H1 (cell line): ENCODE results near the gene FMO3. TPM values are rescaled to one million over a fixed set of nuclear protein-coding genes. Genes with fewer than 3 reads are reported as not detected.

Source experiments
- CTCF ChIA-PET: fragments of 300-600 bp; sonication (Branson Sonifier 250); formaldehyde crosslinking; loops from one replicate; lab custom pipeline; 2021; ENCODE audit not compliant: partially characterized antibody; lab: Charles Lee
- POLR2A ChIA-PET: fragments of 300-600 bp; sonication (Branson Sonifier 250); formaldehyde crosslinking; loops from one replicate; lab custom pipeline; 2021; ENCODE audit warnings: inconsistent platforms; ENCODE audit not compliant: partially characterized antibody; lab: Charles Lee
- DNase-seq, 2 experiments: peaks; one replicate each; pipeline versions ENCODE4 v3.0.0 to v3.0.0-alpha.2; 2010 to 2022; ENCODE audit warnings: low spot score in 2 of 2, low read depth in 1 of 2, mixed read lengths in 1 of 2
- FAIRE-seq: peaks from 2 replicates; lab custom pipeline; 2011; peaks lifted over from hg19 to GRCh38; lab: Jason Lieb, UNC
- H2AFZ ChIP-seq: 2 replicates; pipeline ENCODE4 v1.8.1; 2012; ENCODE audit warnings: low read length, inconsistent platforms
- H2AK5ac ChIP-seq: 2 replicates; pipeline ENCODE4 v1.6.1; 2013; ENCODE audit warnings: low read depth, low read length
- H2BK120ac ChIP-seq: replicated peaks from 2 replicates; pipeline ENCODE3; 2013; ENCODE audit warnings: low read depth, low read length, inconsistent platforms
- H2BK12ac ChIP-seq: 2 replicates; pipeline ENCODE4 v1.6.1; 2013; ENCODE audit warnings: low read depth, low read length
- H2BK15ac ChIP-seq: 2 replicates; pipeline ENCODE4 v1.6.1; 2013; ENCODE audit warnings: low read length
- H2BK20ac ChIP-seq: 2 replicates; pipeline ENCODE4 v1.6.1; 2013; ENCODE audit warnings: low read length
- H2BK5ac ChIP-seq: 2 replicates; pipeline ENCODE4 v1.6.1; 2013; ENCODE audit warnings: low read depth, low read length
- H3K14ac ChIP-seq: 2 replicates; pipeline ENCODE4 v1.6.1; 2013; ENCODE audit warnings: inconsistent platforms; ENCODE audit not compliant: insufficient read length
- H3K18ac ChIP-seq: 2 replicates; pipeline ENCODE4 v1.6.1; 2013; ENCODE audit warnings: low read length; ENCODE audit errors: extremely low read depth
- H3K23ac ChIP-seq: 2 replicates; pipeline ENCODE4 v1.6.1; 2013; ENCODE audit warnings: inconsistent platforms; ENCODE audit not compliant: insufficient read length
- H3K23me2 ChIP-seq: 2 replicates; pipeline ENCODE4 v1.6.1; 2013; ENCODE audit warnings: low read depth, low read length
- H3K27ac ChIP-seq: 2 replicates; pipeline ENCODE4 v1.6.1; 2011; ENCODE audit warnings: low read depth, low read length, inconsistent platforms
- H3K27me3 ChIP-seq, 4 experiments: replicated peaks in 1 of 4; 1 replicate in 1 of 4; 2 replicates in 3 of 4; pipeline versions ENCODE4 v1.6.1 to v1.8.1; 2011 to 2013; ENCODE audit warnings: low read length in 3 of 4, mild to moderate bottlenecking in 3 of 4, inconsistent platforms in 2 of 4, mixed read lengths in 2 of 4, moderate library complexity in 1 of 4; ENCODE audit not compliant: control insufficient read depth in 3 of 4, insufficient read depth in 3 of 4; ENCODE audit errors: extremely low read depth in 1 of 4
- H3K36me3 ChIP-seq, 4 experiments: 2 replicates each; pipeline versions ENCODE4 v1.6.1 to v1.8.1; 2011 to 2013; ENCODE audit warnings: mild to moderate bottlenecking in 4 of 4, low read length in 3 of 4, moderate library complexity in 2 of 4, control low read depth in 1 of 4, inconsistent platforms in 1 of 4; ENCODE audit not compliant: insufficient read depth in 4 of 4, control insufficient read depth in 2 of 4
- H3K4ac ChIP-seq: replicated peaks from 2 replicates; pipeline ENCODE3; 2013; ENCODE audit warnings: low read length, low read depth, mixed read lengths, inconsistent platforms; ENCODE audit not compliant: insufficient read length
- H3K4me1 ChIP-seq, 4 experiments: replicated peaks in 1 of 4; 1 replicate in 1 of 4; 2 replicates in 3 of 4; pipeline versions ENCODE4 v1.6.1 to v1.8.1; 2011 to 2013; ENCODE audit warnings: low read length in 3 of 4, inconsistent platforms in 2 of 4, mixed read lengths in 1 of 4; ENCODE audit not compliant: insufficient read depth in 4 of 4, control insufficient read depth in 3 of 4
- H3K4me2 ChIP-seq, 2 experiments: 2 replicates each; pipeline versions ENCODE4 v1.6.1 to v1.8.1; 2011 to 2013; ENCODE audit warnings: low read depth in 2 of 2, low read length in 2 of 2, control low read depth in 1 of 2, inconsistent platforms in 1 of 2, mild to moderate bottlenecking in 1 of 2; ENCODE audit not compliant: insufficient read depth in 1 of 2
- H3K4me3 ChIP-seq, 4 experiments: fragments of 200-600, 300-600 bp in 1 of 4; sonication (generic), shearing (Covaris generic), sonication (Bioruptor Twin) in 1 of 4; 2 replicates each; pipeline versions ENCODE4 v1.5.1 to v1.8.1; 2011 to 2016; ENCODE audit warnings: low read length in 4 of 4, low read depth in 3 of 4, control low read depth in 2 of 4, inconsistent platforms in 2 of 4, mild to moderate bottlenecking in 2 of 4, mixed read lengths in 1 of 4, moderate library complexity in 1 of 4; ENCODE audit not compliant: insufficient read depth in 2 of 4; ENCODE audit errors: extremely low read depth in 1 of 4
- H3K56ac ChIP-seq: replicated peaks from 2 replicates; pipeline ENCODE3; 2013; ENCODE audit warnings: low read depth, mild to moderate bottlenecking, mixed read lengths, low read length, inconsistent platforms; ENCODE audit not compliant: insufficient read length
- H3K79me1 ChIP-seq: 2 replicates; pipeline ENCODE4 v1.6.1; 2013; ENCODE audit warnings: low read depth, low read length, control low read depth
- H3K79me2 ChIP-seq, 2 experiments: 2 replicates each; pipeline versions ENCODE4 v1.6.1 to v1.8.1; 2012 to 2013; ENCODE audit warnings: low read length in 2 of 2, mild to moderate bottlenecking in 2 of 2, inconsistent platforms in 1 of 2; ENCODE audit not compliant: insufficient read depth in 2 of 2, control insufficient read depth in 1 of 2
- H3K9ac ChIP-seq, 4 experiments: replicated peaks in 1 of 4; 1 replicate in 1 of 4; 2 replicates in 3 of 4; pipeline versions ENCODE4 v1.6.1 to v1.8.1; 2011 to 2013; ENCODE audit warnings: low read depth in 3 of 4, low read length in 3 of 4, control low read depth in 2 of 4, mild to moderate bottlenecking in 2 of 4, moderate library complexity in 2 of 4, inconsistent platforms in 1 of 4; ENCODE audit errors: extremely low read depth in 1 of 4
- H3K9me3 ChIP-seq, 2 experiments: 2 replicates each; pipeline versions ENCODE4 v1.6.1 to v1.8.1; 2012 to 2013; ENCODE audit warnings: mild to moderate bottlenecking in 2 of 2, moderate library complexity in 2 of 2, control low read depth in 1 of 2, inconsistent platforms in 1 of 2, low read depth in 1 of 2, low read length in 1 of 2, mixed read lengths in 1 of 2; ENCODE audit not compliant: insufficient read depth in 2 of 2
- H4K20me1 ChIP-seq, 2 experiments: replicated peaks in 1 of 2; 2 replicates each; pipeline versions ENCODE3 to v1.8.1; 2011 to 2013; ENCODE audit warnings: inconsistent platforms in 2 of 2, low read length in 2 of 2, mild to moderate bottlenecking in 1 of 2; ENCODE audit not compliant: insufficient read depth in 2 of 2, control insufficient read depth in 1 of 2
- H4K5ac ChIP-seq: 2 replicates; pipeline ENCODE4 v1.6.1; 2013; ENCODE audit warnings: low read length, low read depth, mixed read lengths, inconsistent platforms; ENCODE audit not compliant: insufficient read length
- H4K8ac ChIP-seq: 2 replicates; pipeline ENCODE4 v1.8.0; 2013; ENCODE audit warnings: mild to moderate bottlenecking, moderate library complexity, low read length, inconsistent platforms; ENCODE audit not compliant: insufficient read depth; ENCODE audit errors: extremely low read depth
- H4K91ac ChIP-seq: replicated peaks from 2 replicates; pipeline ENCODE3; 2013; ENCODE audit warnings: low read length, mixed read lengths, inconsistent platforms; ENCODE audit not compliant: insufficient read length
- CEBPB ChIP-seq: IDR thresholded peaks from 2 replicates; pipeline ENCODE4 v1.6.1; 2012; ENCODE audit warnings: low read depth, low read length
- EP300 ChIP-seq, 2 experiments: IDR thresholded peaks; 1 replicate in 1 of 2; 2 replicates in 1 of 2; pipeline ENCODE4 v1.6.1; 2011 to 2012; ENCODE audit warnings: low read depth in 2 of 2, low read length in 2 of 2, mild to moderate bottlenecking in 2 of 2, borderline replicate concordance in 1 of 2, inconsistent platforms in 1 of 2, moderate library complexity in 1 of 2
- MAFK ChIP-seq: IDR thresholded peaks from 2 replicates; pipeline ENCODE4 v1.6.1; 2012; ENCODE audit warnings: low read depth, mild to moderate bottlenecking, improper control_type of control experiment, low read length
- RXRA ChIP-seq: IDR thresholded peaks from 2 replicates; pipeline ENCODE4 v1.6.1; 2011; ENCODE audit warnings: low read depth, mild to moderate bottlenecking, low read length, moderate library complexity; ENCODE audit not compliant: insufficient read depth
- SIN3A ChIP-seq, 2 experiments: IDR thresholded peaks in 1 of 2; conservative IDR thresholded peaks in 1 of 2; 2 replicates each; pipeline ENCODE4 v1.6.1; 2011 to 2012; ENCODE audit warnings: low read length in 2 of 2, improper control_type of control experiment in 1 of 2, low read depth in 1 of 2, mild to moderate bottlenecking in 1 of 2
- SP4 ChIP-seq: IDR thresholded peaks from 2 replicates; pipeline ENCODE4 v1.6.1; 2012; ENCODE audit warnings: low read length, inconsistent platforms
- WGBS, 2 experiments: shearing (Covaris generic) in 1 of 2; methylation state at CpG; one replicate each; pipeline versions ENCODE4 v1.1.6 to v1.1.7; 2013 to 2015; ENCODE audit warnings: low lambda C conversion rate in 2 of 2, mixed read lengths in 2 of 2, inconsistent platforms in 1 of 2, low coverage in 1 of 2, missing lambda C conversion rate in 1 of 2; ENCODE audit not compliant: insufficient replicate concordance in 2 of 2, insufficient coverage in 1 of 2, insufficient read length in 1 of 2; ENCODE audit errors: extremely low coverage in 1 of 2, missing lambda C conversion rate in 1 of 2; 5-methylcytosine and 5-hydroxymethylcytosine counted together
- polyA plus RNA-seq, 7 experiments: library from polyadenylated mRNA; depleted of rRNA in 3 of 7; stranded (reverse) in 5 of 7; unstranded in 2 of 7; fragments of >200 nt in 5 of 7; fragments of 200-250 nt in 2 of 7; gene quantifications; 1 replicate in 5 of 7; 2 replicates in 1 of 7; 4 replicates in 1 of 7; pipeline versions ENCODE4 v1.2.1 to v1.2.3, GENCODE V29; 2011 to 2013; ENCODE audit warnings: missing spikeins in 2 of 7, mixed read lengths in 2 of 7
- total RNA-seq: library from RNA; stranded (reverse); fragmentation: NEBNext Ultra II Directional; extraction: Animal tissue kit (Norgen Biotek cat#: 25700); gene quantifications from 2 replicates; pipeline ENCODE4 v1.2.1, GENCODE V29; 2021

The FMO3 gene
- total and polyA plus RNA-seq, 2 of the 8 experiments (the other 6 are each of a cell fraction or from before 2014, with no cell fraction given) = not detected

DNA sequence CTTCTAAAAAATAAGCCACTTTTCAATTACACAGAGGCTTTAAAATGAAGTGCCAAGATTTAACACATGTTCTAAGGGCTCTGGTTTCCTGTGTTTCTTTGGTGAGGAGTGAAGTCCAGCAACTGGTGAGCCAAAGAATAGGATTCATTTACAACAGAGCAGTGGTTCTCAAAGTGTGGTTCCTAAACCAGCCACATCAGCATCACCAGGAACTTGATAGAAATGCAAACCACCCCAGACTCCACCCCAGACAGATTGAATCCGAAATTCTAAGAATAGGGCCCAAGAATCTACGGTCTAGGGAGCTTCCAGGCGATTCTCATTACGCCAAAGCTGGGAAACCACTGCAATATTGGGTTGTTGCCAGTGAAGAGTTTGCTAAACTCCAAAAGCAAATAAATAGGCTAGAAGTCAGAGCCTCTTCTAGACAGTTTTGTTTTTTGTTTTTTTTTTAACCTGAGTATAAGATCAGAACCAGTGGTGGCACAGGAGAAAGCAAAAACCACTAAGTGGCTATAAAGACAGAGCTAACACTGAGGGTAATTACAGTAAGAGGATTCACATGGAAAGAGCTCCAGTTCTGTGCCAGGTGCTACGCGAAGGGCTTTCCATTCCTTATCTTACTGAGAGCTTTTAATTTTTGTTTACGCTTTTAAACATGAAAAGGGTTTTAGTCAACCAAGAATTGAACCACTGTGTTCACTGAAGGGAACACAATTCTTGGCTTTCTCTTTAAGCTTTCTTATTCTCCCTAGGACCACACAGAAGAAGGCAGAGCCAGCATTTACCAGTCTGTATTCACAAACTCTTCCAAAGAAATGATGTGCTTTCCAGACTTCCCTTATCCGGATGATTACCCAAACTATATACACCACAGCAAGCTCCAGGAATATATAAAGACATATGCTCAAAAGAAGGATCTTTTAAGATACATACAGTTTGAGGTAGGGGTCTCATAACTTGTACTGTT lies 52.0 kb downstream of the FMO3 start:
- H3K56ac ChIP-seq = no peak overlapping the region
- H3K79me2 ChIP-seq = no peaks in the 10 kb centered on the region
- H2BK15ac ChIP-seq = no peak overlapping the region
- H3K14ac ChIP-seq = no peak overlapping the region
- peak; percentile 19 for FAIRE-seq
- no peak for TF ChIP-seq MAFK
- TF ChIP-seq EP300 (IDR thresholded peaks at IDR 0.05; ENCODE audit: borderline replicate concordance in 1 of 2, low read depth in 2 of 2, low read length in 2 of 2) = no peak
- TF ChIP-seq SP4 = no peak
- TF ChIP-seq RXRA = no peak
- TF ChIP-seq SIN3A (conservative IDR thresholded peaks at IDR 0.05 in 1 of 2, IDR thresholded peaks at IDR 0.05 in 1 of 2; ENCODE audit: low read depth in 1 of 2, low read length in 2 of 2) = no peak
- no peak for TF ChIP-seq CEBPB
- H3K23me2 ChIP-seq = no peaks in the 10 kb centered on the region
- H2AFZ ChIP-seq = 0 out of 2 replicates have a peak overlapping the region, but pooled peaks have one; percentile 20
- no peak overlapping the region for H3K4ac ChIP-seq
- ChIA-PET CTCF (interaction anchor here (0.7 to 2.9 kb wide), 13 partner anchors 9 to 176 kb away, joined by 3 to 20 read pairs (median 3); partner anchors contain the start of gene FMO4), POLR2A (no interaction called here)
- no peaks in the 10 kb centered on the region for H3K36me3 ChIP-seq
- H4K5ac ChIP-seq = no peak overlapping the region
- H3K27me3 ChIP-seq = no peaks in the 10 kb centered on the region
- no peak overlapping the region for H3K4me3 ChIP-seq
- H3K18ac ChIP-seq = no peak overlapping the region
- H2BK120ac ChIP-seq = no peak overlapping the region
- H3K4me1 ChIP-seq = peaks cover 0 to 3% (median 0%) of the 10 kb centered on the region in 4 experiments; a peak in 1 of 7 replicates
- H4K8ac ChIP-seq = no peak overlapping the region
- no peak overlapping the region for H4K91ac ChIP-seq
- H2AK5ac ChIP-seq = no peak overlapping the region
- H3K79me1 ChIP-seq = no peaks in the 10 kb centered on the region
- H2BK5ac ChIP-seq = no peak overlapping the region
- H4K20me1 ChIP-seq = no peaks in the 10 kb centered on the region
- H2BK20ac ChIP-seq = no peak overlapping the region
- H2BK12ac ChIP-seq = 0 out of 2 replicates have a peak overlapping the region, but pooled peaks have one; percentile 62
- H3K23ac ChIP-seq = no peak overlapping the region
- H3K4me2 ChIP-seq = no peak overlapping the region
- no peaks in the 10 kb centered on the region for H3K9me3 ChIP-seq
- no peak for DNase-seq
- WGBS, 2 experiments = 83% methylated on average over 8 of the region's 8 CpGs; no CpG with 5 or more reads in 1 of the 2 experiments
- no peak overlapping the region for H3K27ac ChIP-seq
- H3K9ac ChIP-seq = no peak overlapping the region
